GDM1 (cell line): ENCODE data around the gene LSAMP.

Experiments used
- DNase-seq: peaks from one replicate; lab custom pipeline; 2025; lab: John Stamatoyannopoulos, UW

The LSAMP gene

GRCh38 chr3:116354382-116354781 is 90.9 kb downstream of the LSAMP start:
- DNase-seq = no peak

- DNase-seq = no peak
These were observed 95.1 kb downstream of the LSAMP start for GRCh38 chr3:116350119-116350733.

- no peak for DNase-seq
These were observed 97.1 kb downstream of the LSAMP start for GRCh38 chr3:116348216-116348615.

- no peak for DNase-seq
These were observed 102.8 kb downstream of the LSAMP start for GRCh38 chr3:116342499-116342898.

- no peak for DNase-seq
These were observed 103.4 kb downstream of the LSAMP start for GRCh38 chr3:116341899-116342298.

- no peak for DNase-seq
These were observed 103.9 kb downstream of the LSAMP start for GRCh38 chr3:116341381-116341780.

- no peak for DNase-seq
These were observed 104.5 kb downstream of the LSAMP start for GRCh38 chr3:116340680-116341216.

- no peak for DNase-seq
These were observed 105.8 kb downstream of the LSAMP start for GRCh38 chr3:116339441-116340028.

- DNase-seq = no peak
These were observed 106.6 kb downstream of the LSAMP start for GRCh38 chr3:116338713-116339112.

GRCh38 chr3:116337229-116337628 is 108.1 kb downstream of the LSAMP start:
- DNase-seq = no peak

GRCh38 chr3:116331380-116331779 is 113.9 kb downstream of the LSAMP start:
- DNase-seq = no peak

- no peak for DNase-seq
These were observed 122.4 kb downstream of the LSAMP start for GRCh38 chr3:116322750-116323375.

GRCh38 chr3:116318370-116318769 is 126.9 kb downstream of the LSAMP start:
- DNase-seq = no peak

GRCh38 chr3:116316771-116317170 is 128.5 kb downstream of the LSAMP start:
- DNase-seq = no peak

- no peak for DNase-seq
These were observed 130.8 kb downstream of the LSAMP start for GRCh38 chr3:116314476-116314875.

- DNase-seq = no peak
These were observed 138.6 kb downstream of the LSAMP start for GRCh38 chr3:116306720-116307119.

- no peak for DNase-seq
These were observed 139.1 kb downstream of the LSAMP start for GRCh38 chr3:116306149-116306548.

GRCh38 chr3:116302087-116302747 is 143.1 kb downstream of the LSAMP start:
- no peak for DNase-seq

GRCh38 chr3:116301422-116301821 is 143.9 kb downstream of the LSAMP start:
- DNase-seq = no peak

GRCh38 chr3:116300226-116300625 is 145.1 kb downstream of the LSAMP start:
- DNase-seq = no peak

GRCh38 chr3:116299646-116300081 is 145.6 kb downstream of the LSAMP start:
- no peak for DNase-seq

- no peak for DNase-seq
These were observed 147.1 kb downstream of the LSAMP start for GRCh38 chr3:116298151-116298550.

GRCh38 chr3:116291141-116291540 is 154.1 kb downstream of the LSAMP start:
- no peak for DNase-seq
